ENCODE measurements around the gene AMBRA1. TPM values are rescaled to one million over a fixed set of nuclear protein-coding genes. Genes with fewer than 3 reads are reported as not detected.
"Not testable (repeated sequence)": the region's sequence is repeated elsewhere in the genome, so short reads cannot be mapped to it uniquely, and the experiment has no call there.

The AMBRA1 gene
- total RNA-seq, 1 donor from 2014 or later: 25.1 TPM

GRCh38 chr11:46381819-46382645 is 211.8 kb downstream of the AMBRA1 start:
- DNase-seq (ENCODE audit: low spot score): no peak
- H3K36me3 Mint-ChIP-seq (ENCODE audit: low read depth): peaks cover 8% of the 10 kb centered on the region
- H3K27ac Mint-ChIP-seq (ENCODE audit: unreplicated experiment): no peak overlapping the region

GRCh38 chr11:46381048-46381818 is 212.6 kb downstream of the AMBRA1 start, which contains the start of gene MDK:
TSS of gene MDK (plus strand) at chr11:46381669. CDS start at chr11:46382058, 389 bp downstream.
- no peak within 1 kb of the TSS for H3K27ac Mint-ChIP-seq (ENCODE audit: unreplicated experiment)
- no peaks in the 10 kb centered on the region for H3K9me3 Mint-ChIP-seq (ENCODE audit: low read depth)
- peaks cover 5% of the 10 kb centered on the region for H3K4me1 Mint-ChIP-seq (ENCODE audit: low read depth)
- no peaks in the 10 kb centered on the region for H3K27me3 Mint-ChIP-seq (ENCODE audit: low read depth)
- no peak for TF ChIP-seq CTCF (IDR thresholded peaks at IDR 0.05)
- H3K36me3 Mint-ChIP-seq (ENCODE audit: low read depth): peaks cover 10% of the 10 kb centered on the region
- H3K4me3 Mint-ChIP-seq (ENCODE audit: unreplicated experiment): peak within 1 kb of the TSS; percentile 70
- peak; percentile 83 for DNase-seq (ENCODE audit: low spot score)

More at GRCh38 chr11:46381819-46382645, 211.8 kb downstream of the AMBRA1 start:
- Mint-ChIP-seq H3K9me3 (ENCODE audit: low read depth) (no peaks in the 10 kb centered on the region), H3K27me3 (ENCODE audit: low read depth) (no peaks in the 10 kb centered on the region), H3K4me1 (ENCODE audit: low read depth) (peaks cover 5% of the 10 kb centered on the region), H3K4me3 (ENCODE audit: unreplicated experiment) (peak overlapping the region; percentile 70)
- no peak for TF ChIP-seq CTCF (IDR thresholded peaks at IDR 0.05)

GRCh38 chr11:46380340-46381047 is 213.3 kb downstream of the AMBRA1 start:
- Mint-ChIP-seq H3K27me3 (ENCODE audit: low read depth) (no peaks in the 10 kb centered on the region), H3K27ac (ENCODE audit: unreplicated experiment) (peak overlapping the region; percentile 12), H3K4me3 (ENCODE audit: unreplicated experiment) (peak overlapping the region; percentile 62), H3K4me1 (ENCODE audit: low read depth) (peaks cover 5% of the 10 kb centered on the region), H3K36me3 (ENCODE audit: low read depth) (peaks cover 11% of the 10 kb centered on the region), H3K9me3 (ENCODE audit: low read depth) (no peaks in the 10 kb centered on the region)
- no peak for TF ChIP-seq CTCF (IDR thresholded peaks at IDR 0.05)
- no peak for DNase-seq (ENCODE audit: low spot score)

GRCh38 chr11:46379482-46380293 is 214.1 kb downstream of the AMBRA1 start:
- not testable (repeated sequence) for H3K9me3 Mint-ChIP-seq (ENCODE audit: low read depth); H3K4me1 Mint-ChIP-seq (ENCODE audit: low read depth); H3K27ac Mint-ChIP-seq (ENCODE audit: unreplicated experiment); H3K27me3 Mint-ChIP-seq (ENCODE audit: low read depth)
- Mint-ChIP-seq H3K36me3 (ENCODE audit: low read depth) (peaks cover 15% of the 10 kb centered on the region), H3K4me3 (ENCODE audit: unreplicated experiment) (peak overlapping the region; percentile 22)
- DNase-seq (ENCODE audit: low spot score): peak; percentile 89

GRCh38 chr11:46378811-46379481 is 214.9 kb downstream of the AMBRA1 start:
- Mint-ChIP-seq H3K4me1 (ENCODE audit: low read depth) (peaks cover 5% of the 10 kb centered on the region), H3K27me3 (ENCODE audit: low read depth) (no peaks in the 10 kb centered on the region), H3K36me3 (ENCODE audit: low read depth) (peaks cover 15% of the 10 kb centered on the region), H3K4me3 (ENCODE audit: unreplicated experiment) (no peak overlapping the region), H3K9me3 (ENCODE audit: low read depth) (no peaks in the 10 kb centered on the region), H3K27ac (ENCODE audit: unreplicated experiment) (no peak overlapping the region)
- TF ChIP-seq CTCF (IDR thresholded peaks at IDR 0.05): no peak
- DNase-seq (ENCODE audit: low spot score): no peak

Data from chondrocyte (in vitro differentiated cells).